ENCODE results near the gene SGMS1.

DNA sequence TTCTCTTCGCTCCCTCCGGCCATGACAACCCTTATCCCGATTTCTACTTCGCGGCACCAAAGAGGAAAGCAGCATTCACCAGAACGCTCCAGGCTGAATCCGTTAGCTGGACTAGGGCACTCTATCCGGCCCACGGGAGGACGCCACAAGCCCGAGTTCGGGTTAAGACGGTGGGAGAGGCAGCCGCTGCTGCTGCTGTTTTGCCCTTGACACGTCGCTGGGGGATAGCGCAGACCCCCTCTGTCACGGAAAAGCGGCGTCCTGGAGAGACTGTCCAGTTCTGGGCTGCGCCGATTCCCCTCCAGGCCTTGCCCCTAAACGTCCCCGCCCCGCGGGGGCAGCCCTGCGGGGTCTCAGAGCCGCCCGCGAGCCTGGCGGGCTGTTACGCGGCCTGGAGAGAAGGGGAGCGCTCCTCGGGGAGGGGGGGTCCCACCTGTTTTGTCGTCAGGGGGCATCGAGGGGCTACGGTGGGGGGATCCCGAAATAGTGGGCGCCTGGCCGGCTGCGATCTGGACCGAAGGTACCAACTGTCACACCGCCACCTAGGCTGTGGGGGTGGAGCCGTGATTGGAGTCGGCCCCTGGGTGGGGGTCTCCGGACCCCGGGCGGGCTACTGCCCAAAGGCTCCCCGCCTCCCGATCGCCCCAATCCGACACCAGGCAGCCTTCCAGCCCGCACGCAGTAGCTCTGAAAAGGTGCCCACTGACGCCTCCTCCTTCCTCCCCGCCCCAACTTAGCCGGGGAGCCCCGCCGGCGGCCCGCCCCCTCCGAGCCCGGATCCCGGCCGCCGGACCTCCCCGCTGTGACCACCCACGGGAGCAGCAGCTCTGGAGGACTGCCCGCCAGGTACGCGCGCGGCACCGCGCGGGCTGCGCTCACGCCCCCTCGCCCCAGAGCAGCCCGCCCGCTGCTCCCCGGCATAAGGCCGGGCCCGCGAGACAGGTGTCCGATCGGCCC is 772 bp downstream of the SGMS1 start:
- no peak for TF ChIP-seq POLR2A (IDR thresholded peaks at IDR 0.05; ENCODE audit: low read depth, low read length)
- TF ChIP-seq, protein P1, sequence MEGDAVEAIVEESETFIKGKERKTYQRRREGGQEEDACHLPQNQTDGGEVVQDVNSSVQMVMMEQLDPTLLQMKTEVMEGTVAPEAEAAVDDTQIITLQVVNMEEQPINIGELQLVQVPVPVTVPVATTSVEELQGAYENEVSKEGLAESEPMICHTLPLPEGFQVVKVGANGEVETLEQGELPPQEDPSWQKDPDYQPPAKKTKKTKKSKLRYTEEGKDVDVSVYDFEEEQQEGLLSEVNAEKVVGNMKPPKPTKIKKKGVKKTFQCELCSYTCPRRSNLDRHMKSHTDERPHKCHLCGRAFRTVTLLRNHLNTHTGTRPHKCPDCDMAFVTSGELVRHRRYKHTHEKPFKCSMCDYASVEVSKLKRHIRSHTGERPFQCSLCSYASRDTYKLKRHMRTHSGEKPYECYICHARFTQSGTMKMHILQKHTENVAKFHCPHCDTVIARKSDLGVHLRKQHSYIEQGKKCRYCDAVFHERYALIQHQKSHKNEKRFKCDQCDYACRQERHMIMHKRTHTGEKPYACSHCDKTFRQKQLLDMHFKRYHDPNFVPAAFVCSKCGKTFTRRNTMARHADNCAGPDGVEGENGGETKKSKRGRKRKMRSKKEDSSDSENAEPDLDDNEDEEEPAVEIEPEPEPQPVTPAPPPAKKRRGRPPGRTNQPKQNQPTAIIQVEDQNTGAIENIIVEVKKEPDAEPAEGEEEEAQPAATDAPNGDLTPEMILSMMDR (IDR thresholded peaks at IDR 0.05; ENCODE audit: extremely low read depth in 1 of 2, insufficient read depth in 1 of 2, low read depth in 1 of 2, low read length in 2 of 2) = no peak
- no peak for TF ChIP-seq EZH2 (IDR thresholded peaks at IDR 0.05; ENCODE audit: borderline replicate concordance, low read depth, low read length, severe bottlenecking)
- no peak for TF ChIP-seq POLR2AphosphoS5 (IDR thresholded peaks at IDR 0.05; ENCODE audit: insufficient read depth, low read depth, low read length)
- TF ChIP-seq FOS (IDR thresholded peaks at IDR 0.05; ENCODE audit: borderline replicate concordance, insufficient read depth, low read length) = no peak
- TF ChIP-seq MAX (IDR thresholded peaks at IDR 0.05; ENCODE audit: insufficient read depth, insufficient read length) = no peak
- no peak for TF ChIP-seq MYC (IDR thresholded peaks at IDR 0.05; ENCODE audit: low read depth, low read length)
- no peak for TF ChIP-seq JUN (IDR thresholded peaks at IDR 0.05; ENCODE audit: borderline replicate concordance, insufficient read depth, insufficient read length, low read depth)

All from endothelial cell of umbilical vein (primary cell).